OCI-LY1 (cell line): ENCODE data around the gene HAT1.

Experiments used
- H2AFZ ChIP-seq: fragments of 200-600 bp; sonication (generic), shearing (Covaris generic); 2 replicates; pipeline ENCODE4 v1.6.0; 2014; ENCODE audit warnings: antibody characterized with exemption, mild to moderate bottlenecking, low read length
- H3F3A ChIP-seq: fragments of 200-600 bp; sonication (generic), shearing (Covaris generic); 2 replicates; pipeline ENCODE4 v1.6.0; 2014; ENCODE audit warnings: mild to moderate bottlenecking, antibody characterized with exemption, low read length, moderate library complexity; ENCODE audit not compliant: insufficient read depth
- H3K27ac ChIP-seq: fragments of 200-600 bp; sonication (generic); 2 replicates; pipeline ENCODE4 v1.5.1; 2014; ENCODE audit warnings: low read length, mixed run types, mild to moderate bottlenecking, low read depth; ENCODE audit not compliant: poor library complexity, severe bottlenecking
- H3K27me3 ChIP-seq: fragments of 200-600 bp; sonication (generic); 2 replicates; pipeline ENCODE4 v1.6.0; 2014; ENCODE audit warnings: antibody characterized with exemption, mild to moderate bottlenecking, low read length, moderate library complexity; ENCODE audit not compliant: insufficient read depth
- H3K36me3 ChIP-seq: fragments of 200-600 bp; sonication (generic); 2 replicates; pipeline ENCODE4 v1.6.1; 2014; ENCODE audit warnings: mild to moderate bottlenecking, antibody characterized with exemption, low read length, moderate library complexity, mixed read lengths; ENCODE audit not compliant: insufficient read depth
- H3K4me1 ChIP-seq: fragments of 200-600 bp; sonication (generic); 2 replicates; pipeline ENCODE4 v1.5.1; 2014; ENCODE audit warnings: mild to moderate bottlenecking, low read length, moderate library complexity; ENCODE audit not compliant: insufficient read depth, severe bottlenecking
- H3K4me2 ChIP-seq: fragments of 200-600 bp; sonication (generic), shearing (Covaris generic); 2 replicates; pipeline ENCODE4 v1.6.1; 2014; ENCODE audit warnings: low read length
- H3K4me3 ChIP-seq: fragments of 200-600 bp; sonication (generic); 2 replicates; pipeline ENCODE4 v1.5.1; 2014; ENCODE audit warnings: low read length, low read depth, mild to moderate bottlenecking, mixed read lengths; ENCODE audit not compliant: poor library complexity, severe bottlenecking
- H3K79me2 ChIP-seq: fragments of 200-600 bp; shearing (Covaris generic); 2 replicates; pipeline ENCODE4 v1.6.1; 2016; ENCODE audit warnings: mixed run types, low read length, mixed read lengths; ENCODE audit not compliant: insufficient read depth
- H3K9ac ChIP-seq: fragments of 200-600 bp; sonication (generic), shearing (Covaris generic); 2 replicates; pipeline ENCODE4 v1.6.1; 2014; ENCODE audit warnings: mild to moderate bottlenecking, low read length, mixed read lengths
- H3K9me2 ChIP-seq: fragments of 200-600 bp; sonication (generic), shearing (Covaris generic); 2 replicates; pipeline ENCODE4 v1.6.1; 2014; ENCODE audit warnings: low read depth, mild to moderate bottlenecking, low read length, mixed read lengths
- H3K9me3 ChIP-seq: fragments of 200-600 bp; shearing (Covaris generic); 2 replicates; pipeline ENCODE4 v1.6.1; 2014; ENCODE audit warnings: low read length, mixed read lengths
- H4K20me1 ChIP-seq: fragments of 200-600 bp; sonication (generic), shearing (Covaris generic); 2 replicates; pipeline ENCODE4 v1.6.0; 2016; ENCODE audit warnings: mild to moderate bottlenecking, low read length; ENCODE audit not compliant: insufficient read depth
- EZH2 ChIP-seq: fragments of 200-600 bp; sonication (generic), shearing (Covaris generic); IDR thresholded peaks from 2 replicates; pipeline ENCODE4 v1.8.0; 2017; ENCODE audit warnings: borderline replicate concordance, mixed run types, mild to moderate bottlenecking, antibody characterized with exemption, low read length, moderate library complexity, mixed read lengths
- TF ChIP-seq, protein P1 (sequence below): fragments of 200-600 bp; sonication (generic), shearing (Covaris generic); IDR thresholded peaks from 2 replicates; pipeline ENCODE4 v1.5.1; 2017; ENCODE audit warnings: mild to moderate bottlenecking, antibody characterized with exemption, low read length, moderate library complexity, mixed read lengths

The HAT1 gene

DNA sequence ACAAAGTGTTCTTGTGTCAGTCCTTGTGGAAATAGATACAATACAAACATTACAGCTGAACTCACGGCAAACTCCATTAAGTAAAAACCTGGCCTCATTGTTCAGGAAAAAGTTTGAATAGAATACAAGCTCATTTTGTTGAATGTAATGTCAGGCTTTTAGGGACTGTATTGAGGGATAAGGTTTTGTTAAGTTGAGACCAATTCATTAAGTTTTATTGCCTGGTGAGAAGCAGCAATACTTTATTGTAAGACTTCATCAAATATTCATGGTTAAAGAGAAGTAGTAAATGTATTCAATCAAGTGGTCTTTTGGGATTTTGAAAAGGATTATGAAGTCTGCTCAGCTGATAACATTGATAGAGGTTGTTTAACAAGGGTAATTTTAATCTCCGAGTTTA is 42.0 kb downstream of the HAT1 start:
- Histone ChIP-seq H3F3A (no peaks in the 10 kb centered on the region), H3K27me3 (no peaks in the 10 kb centered on the region), H4K20me1 (no peaks in the 10 kb centered on the region), H3K4me1 (no peaks in the 10 kb centered on the region), H2AFZ (no peak overlapping the region), H3K9ac (no peak overlapping the region), H3K79me2 (no peaks in the 10 kb centered on the region; the same call in 1 of the 2 replicates), H3K9me3 (no peaks in the 10 kb centered on the region), H3K9me2 (no peaks in the 10 kb centered on the region), H3K4me3 (no peak overlapping the region), H3K4me2 (no peak overlapping the region), H3K36me3 (peaks cover 41% of the 10 kb centered on the region), H3K27ac (no peak overlapping the region)
- TF ChIP-seq, protein P1, sequence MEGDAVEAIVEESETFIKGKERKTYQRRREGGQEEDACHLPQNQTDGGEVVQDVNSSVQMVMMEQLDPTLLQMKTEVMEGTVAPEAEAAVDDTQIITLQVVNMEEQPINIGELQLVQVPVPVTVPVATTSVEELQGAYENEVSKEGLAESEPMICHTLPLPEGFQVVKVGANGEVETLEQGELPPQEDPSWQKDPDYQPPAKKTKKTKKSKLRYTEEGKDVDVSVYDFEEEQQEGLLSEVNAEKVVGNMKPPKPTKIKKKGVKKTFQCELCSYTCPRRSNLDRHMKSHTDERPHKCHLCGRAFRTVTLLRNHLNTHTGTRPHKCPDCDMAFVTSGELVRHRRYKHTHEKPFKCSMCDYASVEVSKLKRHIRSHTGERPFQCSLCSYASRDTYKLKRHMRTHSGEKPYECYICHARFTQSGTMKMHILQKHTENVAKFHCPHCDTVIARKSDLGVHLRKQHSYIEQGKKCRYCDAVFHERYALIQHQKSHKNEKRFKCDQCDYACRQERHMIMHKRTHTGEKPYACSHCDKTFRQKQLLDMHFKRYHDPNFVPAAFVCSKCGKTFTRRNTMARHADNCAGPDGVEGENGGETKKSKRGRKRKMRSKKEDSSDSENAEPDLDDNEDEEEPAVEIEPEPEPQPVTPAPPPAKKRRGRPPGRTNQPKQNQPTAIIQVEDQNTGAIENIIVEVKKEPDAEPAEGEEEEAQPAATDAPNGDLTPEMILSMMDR, result no peak
- no peak for TF ChIP-seq EZH2

DNA sequence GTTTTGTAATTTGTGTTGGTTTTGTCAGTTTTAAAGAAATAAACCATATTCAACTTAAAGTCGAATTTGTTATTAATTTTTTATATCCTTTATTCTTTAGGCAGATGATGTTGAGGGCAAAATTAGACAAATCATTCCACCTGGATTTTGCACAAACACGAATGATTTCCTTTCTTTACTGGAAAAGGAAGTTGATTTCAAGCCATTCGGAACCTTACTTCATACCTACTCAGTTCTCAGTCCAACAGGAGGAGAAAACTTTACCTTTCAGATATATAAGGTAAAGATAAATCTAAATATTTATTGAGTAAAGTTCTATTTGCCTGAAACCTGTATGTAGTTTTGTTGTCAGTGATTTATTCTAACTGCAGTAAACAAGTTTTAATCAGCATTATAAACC is 43.0 kb downstream of the HAT1 start:
- Histone ChIP-seq H3K9me3 (no peaks in the 10 kb centered on the region), H3F3A (no peaks in the 10 kb centered on the region), H3K9me2 (no peaks in the 10 kb centered on the region), H3K79me2 (no peaks in the 10 kb centered on the region; the same call in 1 of the 2 replicates), H2AFZ (no peak overlapping the region), H3K9ac (no peak overlapping the region), H3K27me3 (no peaks in the 10 kb centered on the region), H3K27ac (no peak overlapping the region), H3K36me3 (peaks cover 47% of the 10 kb centered on the region), H3K4me3 (no peak overlapping the region), H3K4me1 (no peaks in the 10 kb centered on the region), H3K4me2 (no peak overlapping the region), H4K20me1 (no peaks in the 10 kb centered on the region)
- TF ChIP-seq EZH2, result no peak
- TF ChIP-seq, protein P1, result no peak

DNA sequence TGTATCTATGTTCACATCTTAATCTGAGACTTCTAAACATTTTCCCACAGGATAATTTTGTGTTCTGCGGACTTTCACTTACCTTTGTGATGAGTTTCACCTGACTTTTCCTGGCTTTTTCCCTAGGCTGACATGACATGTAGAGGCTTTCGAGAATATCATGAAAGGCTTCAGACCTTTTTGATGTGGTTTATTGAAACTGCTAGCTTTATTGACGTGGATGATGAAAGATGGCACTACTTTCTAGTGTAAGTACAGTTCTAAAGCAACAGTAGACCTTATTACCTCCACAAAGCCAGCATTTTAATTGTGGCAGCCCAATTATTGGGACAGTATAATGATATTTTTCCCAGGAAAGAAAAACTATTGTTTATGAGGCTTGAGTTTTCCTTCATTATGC is 43.4 kb downstream of the HAT1 start:
- Histone ChIP-seq H3K36me3 (peaks cover 47% of the 10 kb centered on the region), H3K4me1 (no peaks in the 10 kb centered on the region), H3K9me2 (no peaks in the 10 kb centered on the region), H3F3A (no peaks in the 10 kb centered on the region), H3K27ac (no peak overlapping the region), H3K4me3 (no peak overlapping the region), H3K79me2 (no peaks in the 10 kb centered on the region; the same call in 1 of the 2 replicates), H3K9ac (no peak overlapping the region), H3K9me3 (no peaks in the 10 kb centered on the region), H3K27me3 (no peaks in the 10 kb centered on the region), H4K20me1 (no peaks in the 10 kb centered on the region), H3K4me2 (no peak overlapping the region), H2AFZ (no peak overlapping the region)
- TF ChIP-seq, protein P1, result no peak
- TF ChIP-seq EZH2, result no peak
